ENCODE measurements around the gene CPNE1.

CPNE1 gene

DNA sequence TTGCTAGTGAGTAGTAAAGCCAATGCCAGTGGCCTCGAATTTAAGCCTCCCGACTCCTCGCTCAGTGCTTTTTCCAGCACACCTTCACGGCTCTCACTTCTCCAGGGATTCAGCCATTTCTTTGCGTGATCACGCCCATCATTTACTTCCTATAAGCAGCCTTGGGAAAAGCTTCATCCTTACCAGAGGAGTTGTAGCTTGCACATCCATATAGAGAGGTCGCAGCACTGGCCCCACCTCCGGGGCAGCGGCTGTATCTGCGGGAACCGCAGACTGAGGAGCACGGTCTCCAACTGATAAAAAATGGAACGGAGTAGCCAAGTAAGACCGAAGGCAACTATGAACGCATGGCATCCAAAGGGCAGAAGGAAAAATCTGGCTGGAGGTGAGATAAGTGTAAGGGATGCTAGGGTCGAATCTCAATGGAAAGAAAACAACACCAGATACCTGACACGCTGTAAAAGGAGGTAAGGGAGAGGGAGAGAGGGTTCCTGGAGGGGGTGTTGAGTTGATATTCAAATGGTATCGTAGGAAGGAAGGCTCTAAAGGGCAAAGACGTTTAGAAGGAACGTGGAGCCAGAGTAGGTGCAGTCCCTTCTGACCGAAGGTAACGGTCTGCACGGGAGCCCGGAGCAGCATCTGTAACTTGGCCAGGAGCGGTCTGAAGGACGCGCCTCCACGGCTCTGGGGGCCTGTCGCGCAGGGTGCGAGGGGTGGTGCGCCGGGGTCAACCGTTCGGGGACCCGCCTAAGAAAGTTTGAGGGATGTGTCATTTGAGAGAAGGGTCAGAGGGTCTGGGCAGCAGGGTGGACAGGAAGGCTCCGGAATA, 33.8 kb upstream of the CPNE1 start:
- no CpG with 5 or more reads among the region's 37 CpGs for WGBS (ENCODE audit: extremely low coverage, insufficient coverage, insufficient read length)
- H4K12ac ChIP-seq (ENCODE audit: low read depth, low read length) = peak overlapping the region; percentile 64

GRCh38 chr20:35697696-35698297, 33.1 kb upstream of the CPNE1 start:
- Histone ChIP-seq H3K18ac (ENCODE audit: low read length) (no peak overlapping the region), H3K4me1 (ENCODE audit: control insufficient read depth in 1 of 2, insufficient read depth in 2 of 2, low read length in 2 of 2) (peaks cover 5 to 6% of the 10 kb centered on the region in 2 experiments), H3K9me3 (ENCODE audit: insufficient read depth, low read depth, low read length) (no peaks in the 10 kb centered on the region), H3K79me1 (ENCODE audit: low read length) (peaks cover 7% of the 10 kb centered on the region), H2BK120ac (ENCODE audit: insufficient read depth, low read length, poor library complexity) (no peak overlapping the region), H4K12ac (ENCODE audit: low read depth, low read length) (no peak overlapping the region), H4K91ac (ENCODE audit: low read depth, low read length) (no peak overlapping the region), H3K14ac (ENCODE audit: low read length) (no peak overlapping the region), H2BK5ac (ENCODE audit: low read depth, low read length, poor library complexity) (no peak overlapping the region), H3K23ac (ENCODE audit: low read length) (no peak overlapping the region), H3K36me3 (ENCODE audit: control insufficient read depth in 1 of 2, insufficient read depth in 2 of 2, low read length in 2 of 2) (peaks cover 5 to 14% of the 10 kb centered on the region in 2 experiments), H3K4me3 (ENCODE audit: low read depth, low read length) (no peak overlapping the region), H3K9ac (ENCODE audit: low read length) (no peak overlapping the region), H3K27ac (ENCODE audit: low read depth, low read length) (no peak overlapping the region), H4K8ac (ENCODE audit: low read depth, low read length) (no peak overlapping the region), H3K4ac (ENCODE audit: low read depth, low read length) (no peak overlapping the region), H2AK5ac (ENCODE audit: low read length) (no peak overlapping the region), H3K79me2 (ENCODE audit: control insufficient read depth, insufficient read depth, low read length, poor library complexity) (peaks cover 8% of the 10 kb centered on the region), H2BK12ac (ENCODE audit: low read length) (no peak overlapping the region), H3K4me2 (ENCODE audit: low read length) (no peak overlapping the region), H2AFZ (ENCODE audit: insufficient read depth, low read length, poor library complexity) (no peak overlapping the region), H3K27me3 (ENCODE audit: insufficient read depth, low read length) (no peaks in the 10 kb centered on the region)
- no peak for DNase-seq
- WGBS (ENCODE audit: extremely low coverage, insufficient coverage, insufficient read length) = 100% methylated on average over 1 of the region's 9 CpGs

More for the DNA sequence above, 33.8 kb upstream of the CPNE1 start:
- Histone ChIP-seq H3K36me3 (ENCODE audit: control insufficient read depth in 1 of 2, insufficient read depth in 2 of 2, low read length in 2 of 2) (peaks cover 3 to 14% of the 10 kb centered on the region in 2 experiments), H2BK12ac (ENCODE audit: low read length) (no peak overlapping the region), H3K14ac (ENCODE audit: low read length) (peak overlapping the region; percentile 36), H3K4me2 (ENCODE audit: low read length) (peak overlapping the region; percentile 92), H3K4ac (ENCODE audit: low read depth, low read length) (no peak overlapping the region), H2AFZ (ENCODE audit: insufficient read depth, low read length, poor library complexity) (peak overlapping the region; percentile 96), H3K27ac (ENCODE audit: low read depth, low read length) (no peak overlapping the region), H3K9me3 (ENCODE audit: insufficient read depth, low read depth, low read length) (no peaks in the 10 kb centered on the region), H2BK5ac (ENCODE audit: low read depth, low read length, poor library complexity) (peak overlapping the region; percentile 12), H4K91ac (ENCODE audit: low read depth, low read length) (peak overlapping the region; percentile 24), H3K79me1 (ENCODE audit: low read length) (peaks cover 7% of the 10 kb centered on the region), H3K4me1 (ENCODE audit: control insufficient read depth in 1 of 2, insufficient read depth in 2 of 2, low read length in 2 of 2) (peaks cover 5 to 6% of the 10 kb centered on the region in 2 experiments), H2BK120ac (ENCODE audit: insufficient read depth, low read length, poor library complexity) (no peak overlapping the region), H3K27me3 (ENCODE audit: insufficient read depth, low read length) (no peaks in the 10 kb centered on the region), H2AK5ac (ENCODE audit: low read length) (peak overlapping the region; percentile 18), H3K18ac (ENCODE audit: low read length) (peak overlapping the region; percentile 58), H3K9ac (ENCODE audit: low read length) (peak overlapping the region; percentile 45), H4K8ac (ENCODE audit: low read depth, low read length) (peak overlapping the region; percentile 92), H3K23ac (ENCODE audit: low read length) (no peak overlapping the region), H3K4me3 (ENCODE audit: low read depth, low read length) (peak overlapping the region; percentile 99), H3K79me2 (ENCODE audit: control insufficient read depth, insufficient read depth, low read length, poor library complexity) (peaks cover 8% of the 10 kb centered on the region)
- peak in 1 of 2 donors; percentile 1 for DNase-seq

GRCh38 chr20:35695978-35696377, 31.3 kb upstream of the CPNE1 start:
- H3K18ac ChIP-seq (ENCODE audit: low read length) = no peak overlapping the region
- H2AK5ac ChIP-seq (ENCODE audit: low read length) = no peak overlapping the region
- H3K79me1 ChIP-seq (ENCODE audit: low read length) = peaks cover 7% of the 10 kb centered on the region
- H3K14ac ChIP-seq (ENCODE audit: low read length) = no peak overlapping the region
- no peaks in the 10 kb centered on the region for H3K9me3 ChIP-seq (ENCODE audit: insufficient read depth, low read depth, low read length)
- no peak overlapping the region for H4K12ac ChIP-seq (ENCODE audit: low read depth, low read length)
- H3K4me1 ChIP-seq (ENCODE audit: control insufficient read depth in 1 of 2, insufficient read depth in 2 of 2, low read length in 2 of 2) = peaks cover 5 to 6% of the 10 kb centered on the region in 2 experiments
- H3K23ac ChIP-seq (ENCODE audit: low read length) = no peak overlapping the region
- H3K4ac ChIP-seq (ENCODE audit: low read depth, low read length) = no peak overlapping the region
- peaks cover 8% of the 10 kb centered on the region for H3K79me2 ChIP-seq (ENCODE audit: control insufficient read depth, insufficient read depth, low read length, poor library complexity)
- no peak overlapping the region for H3K9ac ChIP-seq (ENCODE audit: low read length)
- peaks cover 4 to 8% of the 10 kb centered on the region in 2 experiments for H3K36me3 ChIP-seq (ENCODE audit: control insufficient read depth in 1 of 2, insufficient read depth in 2 of 2, low read length in 2 of 2)
- no peak overlapping the region for H2BK5ac ChIP-seq (ENCODE audit: low read depth, low read length, poor library complexity)
- WGBS (ENCODE audit: extremely low coverage, insufficient coverage, insufficient read length) = no CpG with 5 or more reads among the region's 4 CpGs
- H2BK120ac ChIP-seq (ENCODE audit: insufficient read depth, low read length, poor library complexity) = no peak overlapping the region
- H2BK12ac ChIP-seq (ENCODE audit: low read length) = no peak overlapping the region
- H3K4me3 ChIP-seq (ENCODE audit: low read depth, low read length) = no peak overlapping the region
- H4K91ac ChIP-seq (ENCODE audit: low read depth, low read length) = no peak overlapping the region
- H3K27ac ChIP-seq (ENCODE audit: low read depth, low read length) = no peak overlapping the region
- DNase-seq = no peak
- H2AFZ ChIP-seq (ENCODE audit: insufficient read depth, low read length, poor library complexity) = no peak overlapping the region
- no peaks in the 10 kb centered on the region for H3K27me3 ChIP-seq (ENCODE audit: insufficient read depth, low read length)
- H4K8ac ChIP-seq (ENCODE audit: low read depth, low read length) = no peak overlapping the region
- no peak overlapping the region for H3K4me2 ChIP-seq (ENCODE audit: low read length)

DNA sequence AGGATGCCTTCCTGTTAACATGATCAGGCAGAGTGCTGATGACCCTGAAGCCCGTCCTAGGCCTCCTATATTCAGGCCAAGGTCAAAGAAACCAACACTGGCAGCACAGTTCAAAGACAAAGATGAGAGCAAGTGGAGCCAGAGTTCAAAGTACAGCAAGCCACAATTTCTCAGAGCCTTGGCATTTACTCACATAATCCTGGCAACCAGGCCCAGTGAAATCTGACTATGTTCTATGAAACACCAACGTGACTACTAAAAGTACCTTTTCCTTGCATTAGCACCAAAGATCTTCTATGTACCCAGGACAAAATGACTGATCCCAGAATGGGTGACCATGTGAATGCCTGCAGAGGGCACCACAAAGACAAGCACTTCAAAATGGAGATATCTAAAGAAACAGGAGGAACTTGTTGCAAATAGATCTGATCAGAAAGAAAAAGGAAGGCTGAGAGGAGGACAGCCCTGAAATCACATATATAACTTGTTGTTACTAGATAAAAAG, 30.6 kb upstream of the CPNE1 start:
- Histone ChIP-seq H3K79me1 (ENCODE audit: low read length) (peaks cover 7% of the 10 kb centered on the region), H2BK120ac (ENCODE audit: insufficient read depth, low read length, poor library complexity) (no peak overlapping the region), H2BK5ac (ENCODE audit: low read depth, low read length, poor library complexity) (no peak overlapping the region), H3K18ac (ENCODE audit: low read length) (no peak overlapping the region), H3K9ac (ENCODE audit: low read length) (no peak overlapping the region), H3K9me3 (ENCODE audit: insufficient read depth, low read depth, low read length) (no peaks in the 10 kb centered on the region), H4K91ac (ENCODE audit: low read depth, low read length) (no peak overlapping the region), H3K23ac (ENCODE audit: low read length) (no peak overlapping the region), H3K27me3 (ENCODE audit: insufficient read depth, low read length) (no peaks in the 10 kb centered on the region), H2AFZ (ENCODE audit: insufficient read depth, low read length, poor library complexity) (no peak overlapping the region), H4K12ac (ENCODE audit: low read depth, low read length) (no peak overlapping the region), H2AK5ac (ENCODE audit: low read length) (no peak overlapping the region), H3K27ac (ENCODE audit: low read depth, low read length) (no peak overlapping the region), H3K14ac (ENCODE audit: low read length) (no peak overlapping the region), H3K4me2 (ENCODE audit: low read length) (no peak overlapping the region), H3K4me1 (ENCODE audit: control insufficient read depth in 1 of 2, insufficient read depth in 2 of 2, low read length in 2 of 2) (peaks cover 5 to 6% of the 10 kb centered on the region in 2 experiments), H4K8ac (ENCODE audit: low read depth, low read length) (no peak overlapping the region), H3K4ac (ENCODE audit: low read depth, low read length) (no peak overlapping the region), H3K79me2 (ENCODE audit: control insufficient read depth, insufficient read depth, low read length, poor library complexity) (peaks cover 8% of the 10 kb centered on the region), H3K36me3 (ENCODE audit: control insufficient read depth in 1 of 2, insufficient read depth in 2 of 2, low read length in 2 of 2) (peaks cover 4 to 8% of the 10 kb centered on the region in 2 experiments), H2BK12ac (ENCODE audit: low read length) (no peak overlapping the region), H3K4me3 (ENCODE audit: low read depth, low read length) (no peak overlapping the region)
- no CpG with 5 or more reads among the region's 2 CpGs for WGBS (ENCODE audit: extremely low coverage, insufficient coverage, insufficient read length)
- no peak for DNase-seq

Data from trophoblast cell (in vitro differentiated cells and primary cell).